K562 treated with DMSO at 1 percent for 48 hours (cell line): Measurements from ENCODE around the gene SLC5A10. TPM values are rescaled to one million over a fixed set of nuclear protein-coding genes. Genes with fewer than 3 reads are reported as not detected.

Source experiments
- total RNA-seq: library from RNA; unstranded; fragments of 300-600 nt; gene quantifications from 2 replicates; pipeline ENCODE4 v1.2.3, GENCODE V29; 2022; ENCODE audit warnings: low replicate concordance; ENCODE audit errors: extremely low read depth

SLC5A10 gene
- not detected in 2 replicates for total RNA-seq

GRCh38 chr17:18951941-18952842, at the start of gene SLC5A10:
Gene SLC5A10, plus strand, starts transcription at chr17:18952165. Its CDS starts 41 bp downstream, at chr17:18952206.

DNA sequence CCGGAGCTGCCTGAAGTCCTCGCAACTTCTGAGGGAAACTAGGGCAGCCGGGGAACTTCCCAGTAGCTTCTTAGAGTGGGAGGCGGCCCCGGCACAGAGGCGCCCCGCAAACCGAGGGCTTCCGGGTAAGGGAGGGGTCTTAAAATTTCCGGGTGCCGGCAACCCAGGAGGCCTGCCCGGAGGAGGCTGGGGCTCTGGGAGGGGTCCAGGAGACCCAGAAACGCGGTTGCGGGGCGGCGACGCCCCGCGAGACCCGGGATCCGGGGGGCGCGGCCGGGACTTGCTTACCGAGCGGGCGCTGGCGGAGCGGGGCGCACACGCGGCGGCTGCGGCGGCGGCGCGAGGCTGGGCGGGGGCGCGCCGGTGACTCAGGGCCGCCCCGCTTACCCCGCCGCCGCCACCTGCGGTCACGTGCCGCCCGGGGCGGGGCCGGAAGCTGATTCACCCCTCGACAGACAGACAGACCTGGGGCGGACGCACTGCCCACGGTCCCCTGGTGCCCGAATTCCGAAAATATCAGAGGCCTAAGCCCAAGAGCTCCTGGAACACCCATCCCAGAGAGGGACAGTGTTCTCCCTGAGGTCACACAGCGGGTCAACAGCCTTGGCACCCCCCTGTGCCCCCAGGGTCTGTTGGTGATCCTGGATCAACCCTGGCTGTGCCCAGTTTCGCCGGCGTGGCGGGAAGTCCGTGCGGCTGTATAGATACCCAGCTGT, 52.6 kb downstream of the SLC5A10 start, which contains the start of gene FAM83G:
FAM83G (minus strand) TSS at position 344 of the 716 bp plus-strand sequence. CDS start 723 bp downstream, outside the sequence.

GRCh38 chr17:19046782-19047375, 94.9 kb downstream of the SLC5A10 start, which contains the start of gene GRAP:
Gene GRAP, minus strand, starts transcription at chr17:19046957. Its CDS starts 31 bp downstream, at chr17:19046926.

Other genes starting within 250 kb of the SLC5A10 start
- gene FBXW10, start 208.1 kb upstream of the SLC5A10 start, total RNA-seq: not detected in 2 replicates
- gene TVP23B, start 171.0 kb upstream of the SLC5A10 start, total RNA-seq: not detected in 2 replicates
- gene PRPSAP2, start 94.0 kb upstream of the SLC5A10 start, total RNA-seq: not detected in 2 replicates
- not detected in 2 replicates for gene FAM83G, start 52.6 kb downstream of the SLC5A10 start, total RNA-seq
- not detected in 2 replicates for gene GRAP, start 94.8 kb downstream of the SLC5A10 start, total RNA-seq
- not detected in 2 replicates for gene GRAPL, start 175.4 kb downstream of the SLC5A10 start, total RNA-seq